OCI-LY7 (cell line): ENCODE measurements around the gene KRTAP9-6.
"Not testable (repeated sequence)": the region's sequence is repeated elsewhere in the genome, so short reads cannot be mapped to it uniquely, and the experiment has no call there.

Experiments
- CTCF ChIP-seq: fragments of 200-600 bp; sonication (generic); conservative IDR thresholded peaks from 2 replicates; pipeline ENCODE4 v1.5.1; 2014; ENCODE audit warnings: mild to moderate bottlenecking, antibody characterized with exemption, low read length, moderate library complexity, mixed read lengths
- EZH2phosphoT487 ChIP-seq: fragments of 200-600 bp; sonication (generic); IDR thresholded peaks from 2 replicates; pipeline ENCODE4 v1.6.1; 2018; ENCODE audit warnings: low read depth, borderline replicate concordance, mild to moderate bottlenecking, mixed run types, antibody characterized with exemption, low read length, moderate library complexity, mixed read lengths

- TF ChIP-seq CTCF, EZH2phosphoT487: not testable (repeated sequence)
Observed at GRCh38 chr17:41271323-41271722, 6.1 kb downstream of the KRTAP9-6 start.
